Stimulated activated naive CD8-positive, alpha-beta T cell treated with anti-CD3 and anti-CD28 coated beads, Interleukin-15, Interleukin-2, amounts not matched to agents 100 ng/mL and 50 ng/mL, for 24 hours (primary cell): ENCODE measurements around the gene PRRC2A.
"Not testable (repeated sequence)": the region's sequence is repeated elsewhere in the genome, so short reads cannot be mapped to it uniquely, and the experiment has no call there.

ENCODE experiments used
- H3K27ac Mint-ChIP-seq: one replicate; pipeline ENCODE4 v1.8.0; 2021; ENCODE audit warnings: mild to moderate bottlenecking, mixed read lengths
- H3K27me3 Mint-ChIP-seq: one replicate; pipeline ENCODE4 v1.8.0; 2021; ENCODE audit warnings: mixed read lengths
- H3K36me3 Mint-ChIP-seq: one replicate; pipeline ENCODE4 v1.8.0; 2021; ENCODE audit warnings: low read depth, mixed read lengths
- H3K4me1 Mint-ChIP-seq: one replicate; pipeline ENCODE4 v1.8.0; 2021; ENCODE audit warnings: low read depth, mixed read lengths
- H3K4me3 Mint-ChIP-seq: one replicate; pipeline ENCODE4 v1.8.0; 2021; ENCODE audit warnings: mild to moderate bottlenecking, mixed read lengths
- H3K9me3 Mint-ChIP-seq: one replicate; pipeline ENCODE4 v1.8.0; 2021; ENCODE audit warnings: mixed read lengths

PRRC2A gene

GRCh38 chr6:31580438-31580740 lies 40.1 kb upstream of the PRRC2A start:
- Mint-ChIP-seq H3K4me1 (peaks cover 84% of the 10 kb centered on the region), H3K27ac (peak overlapping the region; percentile 97), H3K9me3 (no peaks in the 10 kb centered on the region), H3K27me3 (no peaks in the 10 kb centered on the region), H3K4me3 (peak overlapping the region; percentile 98), H3K36me3 (peaks cover 43% of the 10 kb centered on the region)

- H3K27ac Mint-ChIP-seq = peak overlapping the region; percentile 97
- peaks cover 38% of the 10 kb centered on the region for H3K36me3 Mint-ChIP-seq
- no peaks in the 10 kb centered on the region for H3K27me3 Mint-ChIP-seq
- peak overlapping the region; percentile 98 for H3K4me3 Mint-ChIP-seq
- peaks cover 84% of the 10 kb centered on the region for H3K4me1 Mint-ChIP-seq
- no peaks in the 10 kb centered on the region for H3K9me3 Mint-ChIP-seq
These were observed 39.6 kb upstream of the PRRC2A start for GRCh38 chr6:31580807-31581433.

DNA sequence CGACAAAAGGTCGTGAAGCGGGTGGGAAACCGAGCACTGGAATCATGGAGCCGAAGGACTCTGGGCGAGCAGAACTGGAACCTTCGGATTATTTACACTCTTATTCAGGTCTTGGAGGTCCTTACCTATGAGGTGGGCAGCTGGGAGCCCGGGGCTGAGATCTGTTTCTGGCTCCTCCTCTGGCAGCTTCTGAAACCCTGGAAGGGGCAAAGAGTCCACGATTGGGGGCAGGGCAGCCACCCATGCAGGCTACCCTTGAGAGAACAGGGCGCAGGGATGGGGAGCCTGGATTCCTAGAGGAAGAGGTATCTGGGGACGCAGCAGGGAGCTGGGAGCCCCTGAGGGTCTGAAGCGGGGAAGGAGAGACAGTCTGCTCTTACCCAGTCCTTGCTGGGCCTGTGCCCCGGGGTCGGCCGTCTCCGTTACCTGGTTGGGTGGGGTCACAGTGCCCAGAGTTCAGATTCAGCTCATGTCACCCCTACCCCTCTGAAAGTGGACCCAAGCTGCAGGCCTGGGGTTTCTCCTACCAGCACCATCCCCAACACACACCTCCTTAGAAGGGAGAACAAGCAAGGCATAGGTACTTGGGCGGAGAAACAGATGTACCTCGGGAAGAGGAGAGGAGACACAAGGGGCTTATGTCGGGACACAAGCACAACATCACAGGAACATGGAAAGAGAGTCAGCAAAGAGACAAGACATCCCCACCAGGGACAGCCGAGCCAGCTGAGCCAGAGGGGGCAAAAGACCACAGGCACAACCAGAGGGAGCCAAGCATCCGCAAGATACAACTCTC lies 38.9 kb upstream of the PRRC2A start:
- Mint-ChIP-seq H3K4me3 (peak overlapping the region; percentile 98), H3K9me3 (no peaks in the 10 kb centered on the region), H3K27me3 (no peaks in the 10 kb centered on the region), H3K27ac (peak overlapping the region; percentile 93), H3K4me1 (peaks cover 84% of the 10 kb centered on the region), H3K36me3 (peaks cover 31% of the 10 kb centered on the region)

DNA sequence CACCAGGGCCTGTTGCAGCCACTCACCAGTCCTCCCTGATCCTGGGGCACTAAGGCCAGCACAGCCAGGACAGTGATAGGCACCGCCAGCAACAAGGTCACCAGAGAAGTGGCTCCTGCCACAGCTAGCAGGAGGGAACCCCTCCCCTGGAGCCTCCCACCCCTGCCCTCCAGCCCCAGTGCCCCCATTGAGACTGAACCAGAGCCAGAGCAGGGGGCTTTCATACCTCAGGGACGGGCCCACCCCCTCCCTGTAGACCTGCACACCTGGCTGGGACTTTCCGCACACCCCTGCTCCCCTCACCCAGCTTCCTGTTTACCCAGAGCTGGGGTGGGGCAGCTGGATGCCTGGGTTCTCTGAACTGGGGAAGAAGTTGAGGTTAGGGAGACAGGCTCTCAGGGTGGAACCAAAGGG lies 38.3 kb upstream of the PRRC2A start, which contains the start of gene LTB:
Gene LTB (minus strand): TSS at position 195 of the 414 bp plus-strand sequence. CDS start 7 bp downstream, at position 188.
- Mint-ChIP-seq H3K36me3 (peaks cover 25% of the 10 kb centered on the region), H3K9me3 (no peaks in the 10 kb centered on the region), H3K4me1 (peaks cover 84% of the 10 kb centered on the region), H3K27me3 (no peaks in the 10 kb centered on the region), H3K4me3 (peak within 1 kb of the TSS; percentile 98), H3K27ac (peak within 1 kb of the TSS; percentile 93)

GRCh38 chr6:31585491-31585890 lies 35.0 kb upstream of the PRRC2A start:
- no peaks in the 10 kb centered on the region for H3K27me3 Mint-ChIP-seq
- H3K36me3 Mint-ChIP-seq = peaks cover 13% of the 10 kb centered on the region
- H3K27ac Mint-ChIP-seq = peak overlapping the region; percentile 93
- H3K4me3 Mint-ChIP-seq = peak overlapping the region; percentile 78
- H3K9me3 Mint-ChIP-seq = no peaks in the 10 kb centered on the region
- H3K4me1 Mint-ChIP-seq = peaks cover 78% of the 10 kb centered on the region

- H3K27ac Mint-ChIP-seq = peak within 1 kb of the TSS; percentile 93
- H3K9me3 Mint-ChIP-seq = no peaks in the 10 kb centered on the region
These were observed 34.5 kb upstream of the PRRC2A start, which contains the start of gene LST1 for GRCh38 chr6:31586008-31586407. TSS of gene LST1 (plus strand) at chr6:31586277. CDS start at chr6:31587300, 1,023 bp downstream.

GRCh38 chr6:31586599-31587281 lies 33.8 kb upstream of the PRRC2A start:
- peaks cover 76% of the 10 kb centered on the region for H3K4me1 Mint-ChIP-seq
- peaks cover 5% of the 10 kb centered on the region for H3K36me3 Mint-ChIP-seq
- no peaks in the 10 kb centered on the region for H3K27me3 Mint-ChIP-seq
- H3K9me3 Mint-ChIP-seq = no peaks in the 10 kb centered on the region
- peak overlapping the region; percentile 90 for H3K27ac Mint-ChIP-seq
- peak overlapping the region; percentile 78 for H3K4me3 Mint-ChIP-seq

More at GRCh38 chr6:31586008-31586407, 34.5 kb upstream of the PRRC2A start, which contains the start of gene LST1:
- Mint-ChIP-seq H3K4me3 (peak within 1 kb of the TSS; percentile 78), H3K27me3 (no peaks in the 10 kb centered on the region), H3K4me1 (peaks cover 78% of the 10 kb centered on the region), H3K36me3 (peaks cover 9% of the 10 kb centered on the region)

DNA sequence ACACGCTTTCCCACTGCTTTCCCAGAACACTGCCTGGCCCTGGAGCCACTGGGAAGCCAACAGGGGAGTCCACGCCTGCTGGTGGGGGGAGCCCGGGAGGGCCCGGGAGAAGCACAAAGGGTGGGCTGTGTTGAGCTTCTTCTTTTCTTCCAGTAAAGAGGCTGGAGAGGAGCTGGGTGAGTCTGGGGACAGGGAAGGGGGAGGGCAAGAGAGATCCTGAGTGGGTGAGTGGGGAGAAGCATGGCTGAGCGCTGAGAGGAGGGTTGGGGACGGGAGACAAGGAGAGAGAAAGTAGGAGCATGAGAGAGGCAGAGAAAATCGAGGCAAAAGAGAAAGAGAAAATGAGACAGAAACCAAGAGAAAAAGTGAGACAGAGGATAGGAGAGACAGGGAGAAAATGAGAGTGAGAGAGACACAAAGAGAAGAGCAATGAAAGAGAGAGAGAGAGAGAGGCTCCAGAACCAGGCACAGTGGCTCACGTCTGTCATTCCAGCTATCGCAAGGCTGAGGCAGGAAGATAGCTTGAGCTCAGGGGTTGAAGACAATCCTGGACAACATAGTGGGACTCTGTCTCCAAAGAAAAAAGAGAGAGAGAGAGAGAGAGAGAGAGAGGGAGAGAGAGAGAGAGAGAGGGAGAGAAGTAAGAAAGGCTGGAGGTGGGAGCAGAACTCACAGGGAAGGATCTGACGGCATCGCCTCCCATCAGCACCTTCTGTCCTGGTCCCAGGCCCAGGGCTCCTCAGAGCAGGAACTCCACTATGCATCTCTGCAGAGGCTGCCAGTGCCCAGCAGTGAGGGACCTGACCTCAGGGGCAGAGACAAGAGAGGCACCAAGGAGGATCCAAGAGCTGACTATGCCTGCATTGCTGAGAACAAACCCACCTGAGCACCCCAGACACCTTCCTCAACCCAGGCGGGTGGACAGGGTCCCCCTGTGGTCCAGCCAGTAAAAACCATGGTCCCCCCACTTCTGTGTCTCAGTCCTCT lies 32.4 kb upstream of the PRRC2A start:
- peak overlapping the region; percentile 80 for H3K4me3 Mint-ChIP-seq
- peaks cover 5% of the 10 kb centered on the region for H3K36me3 Mint-ChIP-seq
- H3K27ac Mint-ChIP-seq = peak overlapping the region; percentile 96
- H3K9me3 Mint-ChIP-seq = no peaks in the 10 kb centered on the region
- H3K4me1 Mint-ChIP-seq = peaks cover 76% of the 10 kb centered on the region
- no peaks in the 10 kb centered on the region for H3K27me3 Mint-ChIP-seq

- Mint-ChIP-seq H3K27me3 (no peaks in the 10 kb centered on the region), H3K9me3 (no peaks in the 10 kb centered on the region), H3K4me1 (peaks cover 77% of the 10 kb centered on the region), H3K27ac (peak overlapping the region; percentile 32), H3K36me3 (peaks cover 5% of the 10 kb centered on the region), H3K4me3 (peak overlapping the region; percentile 22)
These were observed 31.5 kb upstream of the PRRC2A start for GRCh38 chr6:31588871-31589650.

- H3K4me1 Mint-ChIP-seq = peaks cover 69% of the 10 kb centered on the region
- not testable (repeated sequence) for H3K27me3 Mint-ChIP-seq, H3K27ac Mint-ChIP-seq, H3K4me3 Mint-ChIP-seq, H3K9me3 Mint-ChIP-seq, H3K36me3 Mint-ChIP-seq
These were observed 29.8 kb upstream of the PRRC2A start for GRCh38 chr6:31590691-31591090.

DNA sequence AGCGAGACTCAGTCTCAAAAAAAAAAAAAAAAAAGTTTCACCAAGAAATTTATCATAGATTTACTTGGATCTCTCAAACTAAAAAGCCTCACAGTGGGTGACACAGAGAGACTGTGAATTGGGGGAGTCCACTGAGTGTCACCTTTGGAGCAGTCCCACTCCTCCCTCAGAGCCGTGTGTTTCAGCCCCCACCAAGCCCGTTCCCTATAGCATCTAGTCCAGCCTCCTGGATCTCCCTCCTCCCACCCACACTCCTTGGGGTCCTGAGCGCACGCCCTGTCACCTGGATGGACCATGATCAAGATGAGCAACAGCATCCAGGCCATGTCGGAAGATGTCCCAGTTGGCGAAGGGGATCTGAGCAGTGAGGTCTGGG lies 28.1 kb upstream of the PRRC2A start:
- Mint-ChIP-seq H3K27me3 (no peaks in the 10 kb centered on the region), H3K27ac (peak overlapping the region; percentile 64), H3K4me3 (peak overlapping the region; percentile 58), H3K36me3 (peaks cover 5% of the 10 kb centered on the region), H3K9me3 (no peaks in the 10 kb centered on the region), H3K4me1 (peaks cover 68% of the 10 kb centered on the region)

- H3K4me1 Mint-ChIP-seq = peaks cover 55% of the 10 kb centered on the region
- no peaks in the 10 kb centered on the region for H3K36me3 Mint-ChIP-seq
- H3K27me3 Mint-ChIP-seq = no peaks in the 10 kb centered on the region
These were observed 23.5 kb upstream of the PRRC2A start for GRCh38 chr6:31597006-31597405.

DNA sequence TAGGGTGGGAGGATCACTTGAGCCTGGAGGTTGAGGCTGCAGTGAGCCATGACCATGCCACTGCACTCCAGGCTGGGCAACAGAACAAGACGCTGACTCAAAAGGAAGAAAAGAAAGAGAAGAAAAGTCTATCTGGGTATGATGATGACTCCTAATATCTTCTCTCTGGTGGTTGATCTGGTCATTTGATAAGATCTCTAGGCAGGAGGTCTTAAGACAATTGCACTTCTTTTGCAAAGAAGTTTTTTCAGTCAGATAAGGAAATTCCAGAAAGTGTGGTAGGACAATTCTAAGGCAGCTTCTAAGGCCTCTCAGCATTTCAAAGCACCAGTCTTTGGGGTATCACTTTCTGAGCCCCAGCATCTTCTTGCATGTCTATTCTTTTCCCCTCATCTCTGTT lies 13.2 kb upstream of the PRRC2A start:
- Mint-ChIP-seq H3K36me3 (no peaks in the 10 kb centered on the region), H3K4me3 (no peak overlapping the region), H3K27ac (no peak overlapping the region), H3K9me3 (no peaks in the 10 kb centered on the region), H3K4me1 (no peaks in the 10 kb centered on the region), H3K27me3 (no peaks in the 10 kb centered on the region)

More at GRCh38 chr6:31597006-31597405, 23.5 kb upstream of the PRRC2A start:
- H3K4me3 Mint-ChIP-seq = no peak overlapping the region
- H3K9me3 Mint-ChIP-seq = no peaks in the 10 kb centered on the region
- H3K27ac Mint-ChIP-seq = peak overlapping the region; percentile 61
